Activated CD8-positive, alpha-beta T cell treated with anti-CD3 and anti-CD28 coated beads for 36 hours (primary cell): ENCODE data around the gene EHD4. TPM values are rescaled to one million over a fixed set of nuclear protein-coding genes. Genes with fewer than 3 reads are reported as not detected.

Experiments
- ATAC-seq: fragments of 200-7000 bp; cut with Tn5 transposase; one replicate; pipeline ENCODE4 v1.10.0; 2021; ENCODE audit warnings: mild to moderate bottlenecking, moderate library complexity
- CTCF ChIA-PET: fragments of 350-600 bp; sonication (Branson Sonifier 250); formaldehyde crosslinking; loops from one replicate; lab custom pipeline; 2021; ENCODE audit warnings: antibody characterized with exemption; lab: Charles Lee
- POLR2A ChIA-PET: fragments of 350-600 bp; sonication (Branson Sonifier 250); formaldehyde crosslinking; loops from one replicate; lab custom pipeline; 2021; ENCODE audit warnings: antibody characterized with exemption; lab: Charles Lee
- DNase-seq: peaks from one replicate; pipeline ENCODE4 v3.0.0-alpha.2; 2020
- H3K27ac Mint-ChIP-seq: one replicate; pipeline ENCODE4 v1.8.0; 2021; ENCODE audit warnings: mild to moderate bottlenecking, mixed read lengths
- H3K27me3 Mint-ChIP-seq: one replicate; pipeline ENCODE4 v1.8.0; 2021; ENCODE audit warnings: mixed read lengths
- H3K36me3 Mint-ChIP-seq: one replicate; pipeline ENCODE4 v1.8.0; 2021; ENCODE audit warnings: low read depth, mixed read lengths
- H3K4me1 Mint-ChIP-seq: one replicate; pipeline ENCODE4 v1.8.0; 2021; ENCODE audit warnings: low read depth, mixed read lengths
- H3K4me3 Mint-ChIP-seq: one replicate; pipeline ENCODE4 v1.8.0; 2021; ENCODE audit warnings: mild to moderate bottlenecking, moderate library complexity, mixed read lengths
- H3K9me3 Mint-ChIP-seq: one replicate; pipeline ENCODE4 v1.8.0; 2021; ENCODE audit warnings: mixed read lengths
- CTCF ChIP-seq: fragments of 200-600 bp; IDR thresholded peaks from one replicate; pipeline ENCODE4 v1.8.0; 2022; ENCODE audit warnings: antibody characterized with exemption, mild to moderate bottlenecking
- intact Hi-C: fragments of 100-400 bp; cut with micrococcal nuclease; formaldehyde crosslinking; loops from one replicate; pipeline ENCODE4 v1.10.0; 2022
- total RNA-seq, 2 experiments: library from RNA; stranded (reverse); gene quantifications; one replicate each; pipeline ENCODE4 v1.2.3, GENCODE V29; 2021

Gene EHD4
- total RNA-seq, 2 experiments from 2014 or later: 22.3 to 22.6 TPM

- ChIA-PET POLR2A (interaction anchor here (1.4 kb wide), 1 partner anchor 12 kb away, joined by 4 read pairs; no protein-coding TSS in a partner anchor), CTCF (interaction anchor here (0.6 to 5.9 kb wide), 41 partner anchors 9 to 439 kb away, joined by 3 to 70 read pairs (median 4); partner anchors contain the start of genes EHD4, MAPKBP1 and SPTBN5)
- H3K36me3 Mint-ChIP-seq: peaks cover 25% of the 10 kb centered on the region
- no peak overlapping the region for H3K4me3 Mint-ChIP-seq
- H3K27me3 Mint-ChIP-seq: no peaks in the 10 kb centered on the region
- ATAC-seq (peak; percentile 95), DNase-seq (peak; percentile 83)
- TF ChIP-seq CTCF: peak; percentile 88
- no peaks in the 10 kb centered on the region for H3K9me3 Mint-ChIP-seq
- intact Hi-C loops: loop anchor here (2.0 kb wide), 1 partner anchor 132 kb away; no protein-coding TSS in a partner anchor
- peaks cover 7% of the 10 kb centered on the region for H3K4me1 Mint-ChIP-seq
- no peak overlapping the region for H3K27ac Mint-ChIP-seq
These were observed 67.8 kb downstream of the EHD4 start for GRCh38 chr15:41904541-41905005.

- ChIA-PET CTCF (interaction anchor here (0.8 to 5.9 kb wide), 12 partner anchors 8 to 300 kb away, joined by 3 to 70 read pairs (median 6); partner anchors contain the start of gene MAPKBP1), POLR2A (interaction anchor here (0.5 to 0.6 kb wide), 2 partner anchors 9 to 257 kb away, joined by 3 read pairs; no protein-coding TSS in a partner anchor)
- no peaks in the 10 kb centered on the region for H3K9me3 Mint-ChIP-seq
- TF ChIP-seq CTCF: no peak
- no peaks in the 10 kb centered on the region for H3K27me3 Mint-ChIP-seq
- peaks cover 7% of the 10 kb centered on the region for H3K4me1 Mint-ChIP-seq
- no peak for ATAC-seq
- peaks cover 21% of the 10 kb centered on the region for H3K36me3 Mint-ChIP-seq
- no peak for DNase-seq
- H3K27ac Mint-ChIP-seq: no peak overlapping the region
- H3K4me3 Mint-ChIP-seq: no peak overlapping the region
- intact Hi-C loops: loop anchor here (2.0 kb wide), 1 partner anchor 131 kb away; no protein-coding TSS in a partner anchor
These were observed 68.6 kb downstream of the EHD4 start for GRCh38 chr15:41903782-41904181.

- intact Hi-C loops: no loop called here
- POLR2A ChIA-PET: no interaction called here
These were observed 70.9 kb downstream of the EHD4 start for GRCh38 chr15:41901431-41901830.

GRCh38 chr15:41900526-41901380 is 71.6 kb downstream of the EHD4 start:
- H3K9me3 Mint-ChIP-seq: no peaks in the 10 kb centered on the region
- POLR2A ChIA-PET: no interaction called here
- TF ChIP-seq CTCF: no peak
- peaks cover 7% of the 10 kb centered on the region for H3K36me3 Mint-ChIP-seq
- H3K4me3 Mint-ChIP-seq: no peak overlapping the region
- intact Hi-C loops: no loop called here
- DNase-seq (no peak), ATAC-seq (no peak)
- H3K27ac Mint-ChIP-seq: no peak overlapping the region
- peaks cover 7% of the 10 kb centered on the region for H3K4me1 Mint-ChIP-seq
- H3K27me3 Mint-ChIP-seq: no peaks in the 10 kb centered on the region
- CTCF ChIA-PET: interaction anchor here (1.8 kb wide), 1 partner anchor 133 kb away, joined by 4 read pairs; no protein-coding TSS in a partner anchor

More at GRCh38 chr15:41901431-41901830, 70.9 kb downstream of the EHD4 start:
- H3K9me3 Mint-ChIP-seq: no peaks in the 10 kb centered on the region
- no peak overlapping the region for H3K4me3 Mint-ChIP-seq
- no peak for ATAC-seq
- peaks cover 14% of the 10 kb centered on the region for H3K36me3 Mint-ChIP-seq
- H3K4me1 Mint-ChIP-seq: peaks cover 7% of the 10 kb centered on the region
- TF ChIP-seq CTCF: no peak
- no peak for DNase-seq
- H3K27ac Mint-ChIP-seq: no peak overlapping the region
- CTCF ChIA-PET: interaction anchor here (1.8 to 5.9 kb wide), 2 partner anchors 128 to 134 kb away, joined by 4 to 70 read pairs; partner anchors contain the start of gene MAPKBP1
- no peaks in the 10 kb centered on the region for H3K27me3 Mint-ChIP-seq
